SU-DHL-6 (cell line): ENCODE results near the gene IDS.

ENCODE experiments used
- CTCF ChIP-seq: fragments of 200-600 bp; sonication (generic); IDR thresholded peaks from one replicate; pipeline ENCODE4 v1.5.1; 2017; ENCODE audit warnings: antibody characterized with exemption, mild to moderate bottlenecking, low read length, moderate library complexity; ENCODE audit not compliant: insufficient read depth, poor library complexity, severe bottlenecking
- EZH2phosphoT487 ChIP-seq: fragments of 200-600 bp; sonication (generic), shearing (Covaris generic); conservative IDR thresholded peaks from 2 replicates; pipeline ENCODE4 v1.6.1; 2018; ENCODE audit warnings: mild to moderate bottlenecking, antibody characterized with exemption, low read length, moderate library complexity, mixed read lengths

- TF ChIP-seq EZH2phosphoT487: no peak
- TF ChIP-seq CTCF: no peak
These were observed 17.8 kb upstream of the IDS start for GRCh38 chrX:149522916-149523315.
